ENCODE measurements around the gene FN1.
"Not testable (repeated sequence)": the region's sequence is repeated elsewhere in the genome, so short reads cannot be mapped to it uniquely, and the experiment has no call there.

FN1 gene

DNA sequence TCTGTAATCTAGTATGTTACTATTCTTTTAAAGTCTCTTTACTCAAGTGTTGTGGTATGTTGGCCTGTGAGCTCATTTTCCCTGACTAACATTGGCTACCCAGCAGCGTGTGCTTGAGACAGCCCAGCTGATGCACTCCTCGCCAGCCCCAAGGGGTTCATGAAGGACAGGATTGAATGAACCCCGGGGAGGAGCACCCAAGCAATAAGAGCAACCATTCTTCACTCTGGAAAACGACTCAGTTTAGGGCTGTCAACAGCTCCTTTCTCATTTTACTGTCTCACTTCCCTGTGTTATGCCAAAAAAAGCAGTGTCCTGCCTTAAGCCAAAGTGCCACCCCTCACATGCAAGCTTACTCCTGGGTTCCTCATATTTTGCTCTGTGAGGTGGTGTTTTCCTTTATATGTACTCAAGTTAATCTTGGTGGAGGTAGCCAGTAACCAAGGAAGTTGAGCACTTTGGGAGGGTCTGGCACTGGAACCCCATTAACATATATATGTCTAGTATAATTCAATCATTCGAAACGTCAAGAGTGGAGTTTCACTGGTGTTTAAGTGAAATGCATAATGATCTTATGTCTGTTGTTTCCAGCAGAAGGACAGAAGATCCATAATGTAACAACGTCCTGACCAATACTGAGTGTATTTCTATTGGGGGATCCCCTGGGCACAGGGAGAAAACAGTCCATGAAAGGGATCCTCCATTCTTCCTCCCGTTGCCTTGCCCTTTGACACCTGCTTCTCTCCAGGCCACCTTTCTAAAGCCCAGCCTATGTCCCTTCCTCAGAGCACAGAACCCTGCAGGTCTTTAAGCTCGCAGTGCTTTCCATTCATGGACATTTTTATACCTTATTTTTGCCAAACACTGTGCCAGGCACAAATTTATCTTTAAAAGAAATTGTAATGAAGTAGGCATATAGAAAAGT lies 80.8 kb downstream of the FN1 start:
- no peak for FAIRE-seq
- DNase-seq (ENCODE audit: low spot score) = no peak

GRCh38 chr2:215352602-215353001 lies 83.3 kb downstream of the FN1 start:
- DNase-seq (ENCODE audit: low spot score) (no peak), FAIRE-seq (no peak)

GRCh38 chr2:215347878-215348277 lies 88.0 kb downstream of the FN1 start:
- FAIRE-seq = no peak
- no peak for DNase-seq (ENCODE audit: low spot score)

GRCh38 chr2:215338883-215339679 lies 96.8 kb downstream of the FN1 start:
- no peak for DNase-seq (ENCODE audit: low spot score)
- no peak for FAIRE-seq

DNA sequence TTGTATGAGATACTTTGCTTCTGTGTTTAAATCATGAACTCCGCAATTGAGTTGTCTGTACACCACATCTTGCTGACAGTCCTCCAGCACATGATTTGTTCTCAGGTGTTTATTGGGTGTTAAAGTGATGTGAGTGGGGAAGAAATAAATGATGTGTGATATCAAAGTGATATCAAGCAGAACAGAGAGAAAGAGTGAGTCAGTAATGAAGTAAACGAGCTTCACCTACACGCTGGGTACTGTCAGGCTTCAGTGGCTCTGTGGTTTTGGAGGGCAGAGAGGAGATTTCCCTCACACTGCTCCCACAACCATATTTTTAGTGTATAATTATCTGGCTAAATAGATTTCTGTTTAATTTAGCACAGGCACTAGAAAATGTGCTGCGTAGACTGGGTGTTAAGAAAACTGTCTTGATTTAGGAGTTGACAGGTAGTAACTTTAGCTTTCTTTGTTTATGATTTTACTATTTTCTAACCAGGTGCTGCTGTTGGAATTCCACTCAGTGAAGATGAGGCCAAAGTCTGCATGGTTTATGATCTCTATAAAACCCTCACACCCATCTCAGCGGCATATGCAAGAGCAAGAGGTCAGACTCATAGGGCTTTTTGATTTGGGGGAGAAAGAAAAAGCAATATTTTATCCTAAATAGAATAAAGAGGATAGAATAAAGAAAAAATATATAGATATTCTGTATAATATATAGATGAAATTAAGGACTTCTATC lies 102.8 kb downstream of the FN1 start:
- DNase-seq (ENCODE audit: low spot score) = no peak
- FAIRE-seq = no peak

DNA sequence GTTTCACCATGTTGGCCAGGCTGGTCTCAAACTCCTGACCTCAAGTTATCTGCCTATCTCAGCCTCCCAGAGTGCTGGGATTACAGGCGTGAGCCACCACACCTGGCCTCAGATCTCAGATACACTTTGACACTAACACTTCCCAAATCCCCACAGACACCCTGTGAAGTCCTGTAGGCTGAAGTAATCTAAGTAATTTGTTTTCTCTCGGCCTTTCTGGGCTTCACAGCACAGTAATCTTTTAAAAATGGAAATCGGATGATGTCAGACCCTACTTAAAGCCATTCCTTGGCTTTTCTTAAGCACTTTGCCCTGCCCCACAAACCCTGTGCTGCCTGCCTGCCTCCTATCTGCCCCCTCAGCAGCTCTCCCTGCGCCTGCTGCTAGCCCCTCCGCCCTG lies 107.8 kb downstream of the FN1 start:
- DNase-seq (ENCODE audit: low spot score) (no peak), FAIRE-seq (no peak)

- DNase-seq (ENCODE audit: low spot score) (no peak), FAIRE-seq (no peak)
Measured at GRCh38 chr2:215324811-215325210, 111.1 kb downstream of the FN1 start.

GRCh38 chr2:215320679-215321078 lies 115.2 kb downstream of the FN1 start:
- no peak for FAIRE-seq
- no peak for DNase-seq (ENCODE audit: low spot score)

DNA sequence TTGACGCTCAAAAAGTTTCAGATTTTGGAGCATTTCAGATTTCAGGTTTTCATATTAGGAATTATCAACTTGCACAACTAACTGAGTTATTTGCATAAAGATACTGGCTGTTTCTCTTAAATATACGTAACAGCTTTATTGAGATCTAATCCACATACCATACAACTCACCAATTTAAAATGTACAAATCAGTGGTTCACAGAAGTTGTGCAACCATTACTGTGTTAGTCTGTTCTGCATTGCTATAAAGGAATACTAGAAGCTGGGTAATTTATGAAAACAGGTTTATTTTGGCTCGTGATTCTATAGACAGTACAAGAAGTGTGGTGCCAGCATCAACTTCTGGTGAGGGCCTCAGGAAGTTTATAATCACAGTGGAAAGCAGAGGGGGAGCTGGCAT lies 115.8 kb downstream of the FN1 start:
- FAIRE-seq (no peak), DNase-seq (ENCODE audit: low spot score) (no peak)

GRCh38 chr2:215319500-215319899 lies 116.4 kb downstream of the FN1 start:
- FAIRE-seq = no peak
- DNase-seq (ENCODE audit: low spot score) = no peak

DNA sequence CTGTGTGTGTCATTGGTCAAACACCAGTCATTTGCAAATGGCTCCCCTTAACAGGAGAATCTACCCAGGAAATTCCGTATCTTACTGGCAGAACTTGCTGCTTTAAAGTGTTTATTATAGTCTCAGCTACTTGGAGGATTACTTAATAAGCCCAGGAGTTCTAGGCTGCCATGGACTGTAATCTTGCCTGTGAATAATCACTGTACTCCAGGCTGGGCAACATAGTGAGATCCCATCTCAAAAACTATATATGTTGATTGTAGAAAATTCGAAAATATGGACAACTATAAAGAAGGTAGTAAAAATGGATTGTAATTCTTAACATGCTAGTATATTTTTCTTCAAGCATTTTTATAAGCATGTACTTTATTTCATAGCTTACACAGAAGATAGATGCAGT lies 119.5 kb downstream of the FN1 start:
- FAIRE-seq (no peak), DNase-seq (ENCODE audit: low spot score) (no peak)

GRCh38 chr2:215315301-215315700 lies 120.6 kb downstream of the FN1 start:
- FAIRE-seq = no peak
- DNase-seq (ENCODE audit: low spot score) = no peak

DNA sequence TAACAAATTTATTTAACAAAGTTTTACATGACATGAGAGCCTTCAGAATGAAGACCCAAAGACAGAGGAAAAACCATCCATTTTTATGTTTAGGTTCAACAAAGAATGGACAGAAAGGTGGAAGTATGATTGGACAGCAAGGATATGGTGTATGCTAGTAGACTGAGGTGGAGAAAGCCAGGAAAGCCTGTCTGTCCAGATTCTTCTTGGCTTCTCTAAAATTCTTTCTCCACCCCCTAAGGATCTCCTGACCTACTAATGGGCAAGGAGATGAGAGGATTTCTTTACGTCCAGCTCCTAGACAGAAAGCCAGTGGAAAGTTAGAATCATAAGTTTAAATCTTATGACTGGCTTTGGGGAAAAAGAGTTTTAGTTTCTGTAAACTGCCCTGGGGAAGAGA lies 121.0 kb downstream of the FN1 start:
- no peak for FAIRE-seq
- no peak for DNase-seq (ENCODE audit: low spot score)

GRCh38 chr2:215313255-215313613 lies 122.6 kb downstream of the FN1 start:
- no peak for FAIRE-seq
- no peak for DNase-seq (ENCODE audit: low spot score)

DNA sequence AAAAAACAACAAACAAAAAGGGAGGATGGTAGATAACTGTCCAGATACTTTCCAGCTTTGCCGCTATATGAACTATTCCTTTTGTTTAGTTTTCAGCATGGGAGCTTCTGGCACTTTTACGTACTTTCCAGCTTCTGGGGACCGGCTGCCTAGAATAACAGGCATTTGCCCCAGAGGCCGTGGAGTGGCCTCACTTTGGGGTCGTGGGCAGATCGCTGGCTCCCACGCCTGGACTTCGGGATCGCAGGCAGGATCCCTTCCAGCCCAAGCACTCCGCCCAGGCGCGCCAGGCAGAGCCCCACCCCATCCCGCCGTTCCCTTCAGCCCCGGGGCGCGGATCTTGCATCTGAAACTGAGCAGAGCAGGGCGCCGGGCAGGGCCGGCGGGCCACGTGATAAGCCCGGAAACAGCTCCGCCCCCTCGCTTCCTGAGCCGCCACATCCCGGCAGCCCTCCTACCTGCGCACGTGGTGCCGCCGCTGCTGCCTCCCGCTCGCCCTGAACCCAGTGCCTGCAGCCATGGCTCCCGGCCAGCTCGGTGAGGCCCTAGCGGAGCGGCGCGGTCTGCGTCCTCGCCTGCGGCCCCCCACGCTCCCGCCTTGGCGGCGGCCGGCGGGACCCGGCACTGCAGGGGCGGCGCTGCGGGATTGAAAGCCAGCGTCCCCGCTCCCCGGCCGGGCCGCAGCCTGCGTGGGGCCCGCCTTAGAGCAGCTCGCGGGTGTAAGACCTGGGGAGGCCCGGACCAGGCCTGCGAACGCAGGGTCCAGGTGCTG lies 124.1 kb downstream of the FN1 start, which contains the start of gene ATIC:
ATIC (plus strand) TSS at position 435 of the 772 bp plus-strand sequence; CDS start at position 519, 84 bp downstream.
- DNase-seq (ENCODE audit: low spot score) (peak; percentile 95), FAIRE-seq (peak; percentile 66)

DNA sequence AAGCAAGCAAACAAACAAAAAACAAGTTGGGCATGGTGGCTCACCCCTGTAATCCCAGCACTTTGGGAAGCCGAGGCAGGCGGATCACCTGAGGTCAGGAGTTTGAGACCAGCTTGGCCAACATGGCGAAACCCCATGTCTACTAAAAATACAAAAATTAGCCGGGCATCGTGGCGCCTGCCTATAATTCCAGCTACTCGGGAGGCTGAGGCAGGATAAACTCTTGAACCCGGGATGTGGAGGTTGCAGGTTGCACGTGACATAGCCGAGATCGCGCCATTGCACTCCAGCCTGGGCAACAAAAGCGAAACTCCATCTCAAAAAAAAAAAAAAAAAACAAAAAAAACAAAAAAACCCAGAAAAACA lies 124.6 kb downstream of the FN1 start:
- not testable (repeated sequence) for FAIRE-seq; DNase-seq (ENCODE audit: low spot score)

Measured in urothelium cell line (cell line).